NCI-H1092 (cell line): ENCODE results near the gene LHX1.

Experiments
- DNase-seq: peaks from one replicate; lab custom pipeline; 2025; lab: John Stamatoyannopoulos, UW

LHX1 gene

DNA sequence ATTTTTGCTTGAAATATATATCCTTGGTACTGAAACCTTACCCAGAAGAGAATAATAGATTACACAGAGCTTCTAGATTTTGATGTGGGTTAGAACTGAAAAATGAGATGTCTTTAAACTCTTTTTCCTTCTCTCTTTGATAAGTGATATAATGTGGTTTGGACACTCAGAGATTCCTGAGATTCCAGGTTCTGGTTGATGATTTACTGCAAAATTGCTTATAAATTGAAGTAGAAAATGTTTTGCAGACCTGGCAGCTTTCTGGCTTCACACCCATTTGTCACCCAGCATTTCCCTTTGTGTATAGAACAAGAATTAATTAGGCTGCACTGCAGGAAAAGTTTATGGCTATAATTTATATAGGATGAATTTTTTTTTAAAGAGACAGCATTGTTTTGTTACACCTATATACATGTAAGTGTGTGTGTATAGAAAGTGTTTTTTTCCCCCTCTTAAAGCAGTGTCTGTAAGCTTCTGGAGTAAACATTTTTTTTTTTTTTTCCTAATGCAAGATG, 35.0 kb downstream of the LHX1 start:
- DNase-seq: no peak

DNA sequence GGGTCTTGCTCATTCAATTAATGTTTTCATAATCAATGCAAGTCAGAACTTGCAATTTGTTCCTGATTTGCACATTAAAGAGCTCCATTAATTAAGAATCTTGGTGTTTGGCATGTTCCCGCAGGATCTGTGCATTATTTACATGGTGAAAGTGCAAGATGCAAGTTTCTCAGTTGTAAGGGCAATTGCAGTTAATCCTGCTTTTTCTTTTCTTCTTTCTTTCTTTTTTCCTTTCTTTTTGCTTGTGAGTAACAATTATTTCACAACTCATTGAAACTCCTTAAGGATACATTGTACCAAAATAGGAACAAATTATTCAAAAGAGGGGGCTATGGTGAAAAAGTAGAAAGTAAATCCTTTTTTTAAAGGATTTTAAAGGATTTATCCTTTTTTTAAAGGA, 35.6 kb downstream of the LHX1 start:
- DNase-seq: no peak

DNA sequence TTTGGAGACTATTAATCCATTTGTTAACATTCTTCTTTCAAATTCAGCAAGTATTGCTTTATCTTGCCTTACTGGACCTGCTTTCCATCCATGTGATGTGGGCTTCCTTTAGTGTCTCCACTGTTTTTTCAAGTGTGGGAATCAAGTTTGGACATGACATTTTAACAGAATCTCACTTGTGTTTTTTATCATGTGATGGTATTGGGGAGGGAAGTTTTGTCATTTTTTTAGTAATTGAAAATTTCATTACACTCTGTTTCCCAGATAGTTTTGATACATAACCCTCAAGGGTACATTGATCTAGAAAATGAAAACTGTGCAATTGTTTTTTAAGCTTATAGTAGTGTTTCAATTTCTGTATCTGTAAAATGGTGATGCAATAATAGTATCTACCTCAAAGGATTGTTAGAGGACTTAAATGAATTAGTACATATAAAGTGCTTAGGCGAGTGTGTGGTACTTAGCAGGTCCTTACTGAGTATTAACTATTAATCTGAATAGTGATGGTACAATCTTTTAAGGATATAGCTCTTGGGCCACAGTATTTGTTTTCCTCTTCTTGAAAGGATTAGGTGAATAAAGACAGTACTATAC, 38.7 kb downstream of the LHX1 start:
- no peak for DNase-seq

DNA sequence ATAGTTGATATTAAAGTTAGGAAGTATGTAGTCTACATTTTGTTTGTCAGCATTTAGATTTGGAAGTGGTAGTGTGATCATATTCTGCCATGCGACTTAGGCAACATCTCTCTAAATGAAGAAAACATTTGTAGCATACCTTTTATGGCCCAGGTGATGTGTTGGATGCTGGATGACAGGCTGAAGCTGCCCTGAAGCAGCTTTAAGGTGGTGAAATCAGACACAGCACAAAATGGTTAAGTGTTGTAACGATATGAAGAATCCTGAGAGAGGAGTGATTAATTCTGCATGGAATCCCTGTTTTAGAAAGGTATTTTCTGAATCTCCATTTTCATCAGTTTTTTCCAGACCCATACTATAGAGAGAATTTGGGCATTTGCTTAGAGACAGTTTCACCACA, 39.8 kb downstream of the LHX1 start:
- no peak for DNase-seq

DNA sequence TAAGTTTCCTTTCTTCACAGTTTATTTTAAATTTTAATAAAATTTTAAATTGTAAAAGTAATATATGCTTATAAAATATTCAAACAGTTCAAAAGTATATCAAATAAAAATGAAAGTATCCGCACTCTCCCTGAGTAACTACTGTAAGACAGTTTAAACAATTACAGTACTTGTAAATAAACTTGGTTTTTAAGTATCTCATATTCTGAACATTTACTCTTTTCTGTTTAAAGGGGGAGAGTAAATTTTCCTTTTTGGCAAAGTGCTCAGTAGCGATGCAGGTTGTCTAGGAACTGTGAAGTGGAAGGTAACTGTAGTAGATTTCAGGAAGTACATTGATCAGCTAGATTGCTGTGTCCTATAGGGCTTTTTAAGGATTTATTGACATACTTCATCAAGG, 40.3 kb downstream of the LHX1 start:
- no peak for DNase-seq

DNA sequence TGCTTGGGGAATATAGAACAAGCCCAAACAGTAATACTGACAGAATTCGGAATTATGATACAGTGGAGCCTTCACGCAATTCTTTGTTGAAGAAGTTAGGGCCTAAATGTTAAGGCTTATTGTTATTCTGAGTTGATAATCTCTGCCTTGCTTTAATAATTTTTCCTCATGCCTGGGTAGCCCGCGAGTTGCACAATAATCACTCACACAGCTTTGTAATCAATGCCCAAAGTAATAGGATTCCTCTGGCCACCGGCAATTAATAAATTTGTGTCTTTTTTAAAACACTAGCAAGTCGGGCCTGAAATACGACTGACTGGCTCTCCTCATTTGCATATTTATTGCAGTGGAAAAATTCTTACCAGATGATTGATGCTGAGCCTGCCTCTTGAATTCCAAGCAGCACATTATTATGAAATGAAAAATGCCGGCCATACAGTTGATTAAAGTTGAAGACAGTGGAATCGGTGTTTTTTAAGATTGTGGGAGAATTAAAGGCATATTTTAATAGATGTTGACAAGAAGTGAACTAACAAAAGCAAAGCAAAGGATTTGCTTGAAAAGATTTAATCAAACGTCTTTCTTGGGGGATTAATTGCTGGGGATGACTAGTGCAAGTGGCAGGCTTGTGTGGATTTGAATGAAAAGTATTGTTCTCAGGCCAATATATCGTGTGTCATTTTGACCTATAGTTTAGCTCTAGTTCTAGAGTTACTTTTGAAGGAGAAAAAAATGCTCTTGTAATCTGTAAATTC, 41.7 kb downstream of the LHX1 start:
- DNase-seq: no peak

DNA sequence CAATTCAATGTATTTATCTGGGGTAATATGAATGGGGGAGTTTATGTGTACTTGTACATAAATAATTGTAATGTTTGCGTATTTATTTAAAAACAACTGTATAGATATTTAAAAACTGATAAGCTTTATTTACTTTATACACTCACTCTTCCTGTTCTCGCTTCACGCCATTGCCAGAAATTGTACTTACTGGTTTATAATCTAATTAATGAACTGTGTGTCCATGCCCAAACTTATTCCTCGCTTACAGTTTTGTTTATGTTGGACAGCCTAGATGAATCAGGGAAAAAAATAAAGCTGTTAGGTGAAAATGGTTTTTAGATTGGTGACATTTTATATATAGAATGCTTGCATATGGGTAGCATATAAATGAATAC, 42.3 kb downstream of the LHX1 start:
- no peak for DNase-seq

DNA sequence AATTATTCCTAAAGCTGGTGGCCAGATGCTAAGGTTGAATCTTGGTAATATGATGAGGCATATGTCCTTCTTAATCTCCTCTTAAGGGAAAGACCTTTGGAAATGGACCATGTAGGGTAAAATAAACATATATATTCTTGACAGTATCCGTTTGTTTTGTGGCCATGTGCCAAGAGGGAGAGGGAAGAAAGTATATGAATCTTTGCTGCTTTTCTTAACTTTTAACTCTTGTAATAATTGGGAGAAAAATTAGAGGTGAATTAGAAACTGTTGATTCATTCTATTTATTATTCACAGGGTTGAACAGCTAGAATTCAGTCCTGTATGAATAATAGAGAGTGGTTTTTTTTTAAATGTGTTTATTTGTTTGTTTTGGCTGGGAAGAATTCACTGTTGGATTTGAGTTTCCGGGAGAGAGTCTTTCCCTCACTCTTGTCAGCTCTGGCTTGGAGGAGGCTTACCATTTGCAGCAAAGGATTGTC, 43.0 kb downstream of the LHX1 start:
- no peak for DNase-seq

DNA sequence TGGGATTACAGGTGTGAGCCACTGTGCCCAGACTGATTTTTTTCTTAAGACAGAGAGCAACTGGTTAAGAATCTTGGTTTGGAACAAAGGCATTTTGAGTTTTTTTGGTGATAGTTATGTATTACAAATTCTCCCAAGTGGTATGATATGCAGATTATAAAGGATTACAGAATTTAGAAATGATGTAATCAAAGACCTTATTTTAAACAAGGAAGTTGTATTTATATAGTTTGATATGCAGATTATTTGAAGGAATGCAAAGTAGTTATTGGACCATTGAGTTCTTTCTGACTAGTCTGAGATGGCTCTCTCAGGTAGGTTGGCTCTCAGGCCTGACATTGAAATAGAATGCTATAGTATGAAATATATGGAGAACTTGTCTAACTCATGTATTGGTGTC, 46.3 kb downstream of the LHX1 start:
- no peak for DNase-seq

DNA sequence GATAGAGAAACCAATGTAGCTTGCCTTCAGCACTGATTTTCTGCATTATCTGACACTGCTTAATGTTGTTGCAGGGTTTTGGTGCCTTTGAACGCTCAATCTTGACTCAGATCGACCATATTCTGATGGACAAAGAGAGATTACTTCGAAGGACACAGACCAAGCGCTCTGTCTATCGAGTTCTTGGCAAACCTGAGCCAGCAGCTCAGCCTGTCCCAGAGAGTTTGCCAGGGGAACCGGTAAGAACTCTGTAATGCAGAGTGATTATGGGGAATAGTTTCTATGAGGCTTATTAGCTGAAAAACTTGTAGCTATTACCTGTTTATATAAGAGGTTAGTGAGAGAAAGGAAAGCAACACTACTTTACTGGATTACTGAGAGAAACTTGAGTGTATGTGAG, 51.9 kb downstream of the LHX1 start:
- DNase-seq: no peak

DNA sequence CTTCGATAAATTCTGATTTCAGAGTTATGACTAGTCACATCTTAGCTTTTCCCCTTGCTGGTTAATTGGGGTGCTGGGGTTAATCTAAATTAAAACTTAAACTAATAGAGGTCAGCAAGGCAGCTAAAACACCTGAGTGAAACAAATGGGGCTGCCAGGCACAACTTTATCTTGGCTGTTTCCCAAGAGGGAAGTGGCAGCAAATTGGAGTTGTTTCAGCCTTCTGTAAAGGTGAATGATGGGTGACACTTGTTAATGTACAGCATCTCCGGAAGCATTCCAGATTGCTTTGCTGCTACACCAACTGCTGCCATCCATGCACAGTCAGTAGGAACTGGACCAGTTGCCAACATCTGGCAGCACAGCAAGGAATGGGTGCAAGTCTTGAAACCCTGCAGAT, 55.4 kb downstream of the LHX1 start:
- no peak for DNase-seq

DNA sequence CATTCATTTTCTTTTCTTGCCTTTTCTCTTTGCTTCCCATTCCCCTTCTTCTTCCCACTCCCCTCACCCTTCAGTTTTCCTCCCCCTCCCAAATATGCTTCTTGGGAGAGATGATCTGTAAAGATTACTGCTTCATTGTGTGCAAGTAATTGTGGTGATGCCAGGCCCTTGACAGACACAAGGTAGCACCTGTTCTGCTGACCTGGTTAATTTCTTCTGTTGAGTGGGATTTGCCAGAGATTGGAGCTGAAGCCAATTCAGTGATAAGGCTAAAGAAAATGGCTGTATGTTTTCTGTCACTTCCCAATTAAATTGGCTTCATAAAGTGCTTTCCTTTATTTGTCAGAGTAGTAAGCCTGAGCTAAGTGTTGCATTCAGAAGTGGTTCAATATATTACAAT, 56.0 kb downstream of the LHX1 start:
- DNase-seq: no peak
